Measurements from ENCODE around the gene HSPB1.
"Not testable (repeated sequence)": the region's sequence is repeated elsewhere in the genome, so short reads cannot be mapped to it uniquely, and the experiment has no call there.

HSPB1 gene

GRCh38 chr7:76302347-76303201 is at the start of gene HSPB1:
HSPB1 (plus strand) TSS chr7:76302673; CDS start chr7:76302713, 40 bp downstream.
- no peak for DNase-seq (ENCODE audit: low read depth in 3 of 3)

- DNase-seq (ENCODE audit: low read depth in 3 of 3) = no peak
These were observed 47.7 kb upstream of the HSPB1 start for GRCh38 chr7:76254781-76255180.

GRCh38 chr7:76257973-76258372 is 44.5 kb upstream of the HSPB1 start:
- no peak for DNase-seq (ENCODE audit: low read depth in 3 of 3)

- DNase-seq (ENCODE audit: low read depth in 3 of 3) = no peak
These were observed 43.1 kb upstream of the HSPB1 start for GRCh38 chr7:76259124-76260093.

- DNase-seq (ENCODE audit: low read depth in 3 of 3) = peak; percentile 17 to 54 (median 18)
These were observed 42.2 kb upstream of the HSPB1 start for GRCh38 chr7:76260171-76260703.

GRCh38 chr7:76261329-76261728 is 41.1 kb upstream of the HSPB1 start:
- no peak for DNase-seq (ENCODE audit: low read depth in 3 of 3)

GRCh38 chr7:76261931-76262330 is 40.5 kb upstream of the HSPB1 start:
- DNase-seq (ENCODE audit: low read depth in 3 of 3) = no peak

- DNase-seq (ENCODE audit: low read depth in 3 of 3) = peak in 1 of 3 experiments; percentile 26
These were observed 39.6 kb upstream of the HSPB1 start for GRCh38 chr7:76262683-76263402.

- no peak for DNase-seq (ENCODE audit: low read depth in 3 of 3)
These were observed 37.2 kb upstream of the HSPB1 start for GRCh38 chr7:76265299-76265698.

- no peak for DNase-seq (ENCODE audit: low read depth in 3 of 3)
These were observed 35.2 kb upstream of the HSPB1 start for GRCh38 chr7:76267107-76267893.

- DNase-seq (ENCODE audit: low read depth in 3 of 3) = no peak
These were observed 34.6 kb upstream of the HSPB1 start for GRCh38 chr7:76267894-76268183.

GRCh38 chr7:76268376-76268775 is 34.1 kb upstream of the HSPB1 start:
- DNase-seq (ENCODE audit: low read depth in 3 of 3) = no peak

GRCh38 chr7:76269895-76270294 is 32.6 kb upstream of the HSPB1 start:
- DNase-seq (ENCODE audit: low read depth in 3 of 3) = no peak

GRCh38 chr7:76271384-76271783 is 31.1 kb upstream of the HSPB1 start:
- DNase-seq (ENCODE audit: low read depth in 3 of 3) = not testable (repeated sequence)

- DNase-seq (ENCODE audit: low read depth in 3 of 3) = no peak
These were observed 30.3 kb upstream of the HSPB1 start for GRCh38 chr7:76272142-76272541.

GRCh38 chr7:76272851-76273497 is 29.5 kb upstream of the HSPB1 start:
- no peak for DNase-seq (ENCODE audit: low read depth in 3 of 3)

- no peak for DNase-seq (ENCODE audit: low read depth in 3 of 3)
These were observed 29.0 kb upstream of the HSPB1 start for GRCh38 chr7:76273503-76273902.

- DNase-seq (ENCODE audit: low read depth in 3 of 3) = no peak
These were observed 23.9 kb upstream of the HSPB1 start for GRCh38 chr7:76278540-76278939.

- no peak for DNase-seq (ENCODE audit: low read depth in 3 of 3)
These were observed 22.1 kb upstream of the HSPB1 start for GRCh38 chr7:76280408-76280807.

- no peak for DNase-seq (ENCODE audit: low read depth in 3 of 3)
These were observed 21.3 kb upstream of the HSPB1 start for GRCh38 chr7:76281006-76281705.

Data from stimulated activated CD4-positive, alpha-beta T cell treated with anti-CD3 and anti-CD28 coated beads, TNF-alpha, amount 100 ng/mL, for 24 hours (primary cell).